HepG2 (cell line): Measurements from ENCODE around the gene NT5C. TPM values are rescaled to one million over a fixed set of nuclear protein-coding genes. Genes with fewer than 3 reads are reported as not detected.
A peak's percentile ranks its signal among the peaks of the same experiment; 100 is the strongest.

ENCODE experiments used
- CBX2 ChIP-seq, 2 experiments: fragments of 200-600 bp in 1 of 2; sonication (generic); formaldehyde crosslinking in 1 of 2; IDR thresholded peaks; 2 replicates each; pipeline versions ENCODE4 v1.7.0 to v1.8.1; 2018 to 2022; ENCODE audit warnings: low read depth in 2 of 2, low read length in 1 of 2, mild to moderate bottlenecking in 1 of 2, missing genetic modification reagents in 1 of 2
- CREB1 ChIP-seq, 2 experiments: fragments of 450-650 bp in 1 of 2; IDR thresholded peaks; 2 replicates each; pipeline ENCODE4 v1.6.1; 2016 to 2017; ENCODE audit warnings: control low read depth in 1 of 2, mild to moderate bottlenecking in 1 of 2, missing compliant biosample characterization in 1 of 2, missing genetic modification characterization in 1 of 2
- FOXK2 ChIP-seq: fragments of 450-650 bp; IDR thresholded peaks from 2 replicates; pipeline ENCODE4 v1.6.1; 2016
- FOXO1 ChIP-seq: sonication (generic); formaldehyde crosslinking; IDR thresholded peaks from 2 replicates; pipeline ENCODE4 v1.4.0; 2020; ENCODE audit warnings: missing genetic modification reagents
- HDAC1 ChIP-seq: sonication (generic); formaldehyde crosslinking; IDR thresholded peaks from 2 replicates; pipeline ENCODE4 v1.5.1; 2020; ENCODE audit warnings: mild to moderate bottlenecking, missing genetic modification reagents
- IRX3 ChIP-seq: sonication (generic); formaldehyde crosslinking; IDR thresholded peaks from 2 replicates; pipeline ENCODE4 v1.8.1; 2023; ENCODE audit warnings: mild to moderate bottlenecking, low read depth, missing genetic modification reagents, borderline replicate concordance
- JUND ChIP-seq: sonication (generic); formaldehyde crosslinking; IDR thresholded peaks from 2 replicates; pipeline ENCODE4 v1.8.0; 2022; ENCODE audit warnings: mild to moderate bottlenecking, missing genetic modification reagents
- KDM2A ChIP-seq: sonication (generic); formaldehyde crosslinking; IDR thresholded peaks from 2 replicates; pipeline ENCODE4 v1.4.0; 2020; ENCODE audit warnings: low read depth, missing genetic modification reagents, borderline replicate concordance
- KDM5B ChIP-seq: sonication (generic); formaldehyde crosslinking; IDR thresholded peaks from 2 replicates; pipeline ENCODE4 v1.4.0; 2020; ENCODE audit warnings: missing genetic modification reagents, mild to moderate bottlenecking, borderline replicate concordance
- KLF16 ChIP-seq, 2 experiments: sonication (generic) in 1 of 2; formaldehyde crosslinking in 1 of 2; IDR thresholded peaks; 2 replicates each; pipeline versions ENCODE4 v1.6.1 to v1.8.0; 2016 to 2023; ENCODE audit warnings: missing genetic modification reagents in 2 of 2, missing compliant biosample characterization in 1 of 2
- RARA ChIP-seq: IDR thresholded peaks from 2 replicates; pipeline ENCODE4 v1.6.1; 2016; ENCODE audit warnings: missing genetic modification reagents, missing compliant biosample characterization
- ZBTB26 ChIP-seq: IDR thresholded peaks from 2 replicates; pipeline ENCODE4 v1.6.1; 2016; ENCODE audit warnings: missing compliant biosample characterization, missing genetic modification reagents, borderline replicate concordance
- ZNF260 ChIP-seq: sonication (generic); formaldehyde crosslinking; IDR thresholded peaks from 2 replicates; pipeline ENCODE4 v1.4.0; 2020; ENCODE audit warnings: missing genetic modification reagents, low read depth, mild to moderate bottlenecking, borderline replicate concordance
- ZNF30 ChIP-seq: sonication (generic); formaldehyde crosslinking; IDR thresholded peaks from 2 replicates; pipeline ENCODE4 v1.5.0; 2020; ENCODE audit warnings: mild to moderate bottlenecking, missing genetic modification reagents
- ZNF431 ChIP-seq: sonication (generic); formaldehyde crosslinking; IDR thresholded peaks from 2 replicates; pipeline ENCODE4 v1.9.0; 2022; ENCODE audit warnings: missing genetic modification reagents, low read depth, mild to moderate bottlenecking, borderline replicate concordance
- ZNF572 ChIP-seq: sonication (generic); formaldehyde crosslinking; IDR thresholded peaks from 2 replicates; pipeline ENCODE4 v1.5.1; 2020; ENCODE audit warnings: mild to moderate bottlenecking, missing genetic modification reagents
- polyA plus RNA-seq, 8 experiments: library from polyadenylated mRNA; depleted of rRNA in 3 of 8; stranded (reverse) in 7 of 8; unstranded in 1 of 8; fragments of >200 nt; fragmentation: Illumina TruSeq in 4 of 8; extraction: Trizol in 4 of 8; gene quantifications; 2 replicates each; pipeline versions ENCODE4 v1.2.1 to v1.2.3, GENCODE V29; 2011 to 2016; ENCODE audit warnings: low read depth in 4 of 8, missing spikeins in 1 of 8, mixed read lengths in 1 of 8; ENCODE audit not compliant: insufficient read depth in 1 of 8
- total RNA-seq, 5 experiments: library from RNA; depleted of rRNA; stranded (reverse); fragments of >200 nt; fragmentation: Illumina TruSeq; extraction: Trizol; gene quantifications; 2 replicates each; pipeline ENCODE4 v1.2.3, GENCODE V29; 2016; ENCODE audit warnings: low read depth in 1 of 5
- TF ChIP-seq, protein P1 (sequence below): IDR thresholded peaks from 2 replicates; pipeline ENCODE4 v1.6.1; 2012; ENCODE audit warnings: inconsistent platforms
- TF ChIP-seq, protein P2 (sequence below): sonication (generic); formaldehyde crosslinking; IDR thresholded peaks from 2 replicates; pipeline ENCODE4 v1.5.0; 2020; ENCODE audit warnings: mild to moderate bottlenecking, missing genetic modification reagents, borderline replicate concordance
- TF ChIP-seq, protein P3 (sequence below): sonication (generic); formaldehyde crosslinking; IDR thresholded peaks from 2 replicates; pipeline ENCODE4 v1.5.1; 2020; ENCODE audit warnings: mild to moderate bottlenecking, missing genetic modification reagents, moderate library complexity

NT5C gene
- total and polyA plus RNA-seq, 2 of the 13 experiments (the other 11 are each of a cell fraction or from before 2014, with no cell fraction given), result 42.8 to 48.6 TPM

DNA sequence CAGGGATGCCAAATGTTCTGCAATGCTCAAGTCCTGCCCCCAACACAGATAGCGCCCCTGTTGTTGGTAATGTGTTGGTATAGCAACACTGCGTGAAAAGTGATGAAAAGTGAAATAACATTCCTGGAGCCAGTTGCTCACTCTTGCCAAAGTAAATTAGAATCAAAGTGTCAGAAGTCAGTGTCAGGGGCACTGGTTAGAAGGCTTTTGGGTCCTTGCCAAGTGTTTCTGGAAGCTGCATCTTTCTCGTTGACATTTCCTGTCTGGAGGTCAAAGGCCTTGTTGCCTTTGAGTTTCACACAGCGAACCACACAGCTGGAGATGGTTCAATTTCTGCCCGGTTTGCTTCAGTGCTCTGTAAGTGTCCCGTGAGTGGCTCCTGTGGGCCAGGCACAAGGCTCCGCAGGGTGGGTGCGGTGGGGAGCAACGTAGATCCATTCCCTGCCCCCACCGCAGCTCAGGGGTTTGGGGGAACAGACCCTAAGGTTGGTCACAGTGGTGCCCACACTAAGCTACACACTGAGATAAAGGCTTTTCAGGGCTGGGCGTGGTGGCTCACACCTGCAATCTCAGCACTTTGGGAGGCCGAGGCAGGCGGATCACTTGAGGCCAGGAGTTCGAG is 47.4 kb downstream of the NT5C start (continued):
- TF ChIP-seq ZBTB26 (CRISPR knock-in tag) (peak; percentile 98), KLF16 (CRISPR knock-in tag; IDR thresholded peaks at IDR 0.05) (peak in 1 of 2 experiments; percentile 87; a peak in 2 of 4 replicates), IRX3 (peak; percentile 57; the same call in 1 of the 2 replicates), ZNF30 (CRISPR knock-in tag) (no peak), ZNF431 (CRISPR knock-in tag) (no peak; the same call in 1 of the 2 replicates), JUND (0 out of 2 replicates have a peak, but pooled peaks have one; percentile 64), CBX2 (IDR thresholded peaks at IDR 0.05; ENCODE audit: low read depth, low read length) (no peak), CBX2 (CRISPR knock-in tag; IDR thresholded peaks at IDR 0.05; ENCODE audit: low read depth) (no peak), RARA (CRISPR knock-in tag) (peak; percentile 99), FOXK2 (peak; percentile 86), KDM2A (CRISPR knock-in tag) (peak; percentile 77; the same call in 1 of the 2 replicates), ZNF260 (no peak), ZNF572 (CRISPR knock-in tag) (no peak), HDAC1 (CRISPR knock-in tag) (peak; percentile 87), CREB1 (IDR thresholded peaks at IDR 0.05) (no peak), CREB1 (CRISPR knock-in tag; IDR thresholded peaks at IDR 0.05) (0 out of 2 replicates have a peak, but pooled peaks have one; percentile 26), FOXO1 (CRISPR knock-in tag) (peak; percentile 94), KDM5B (CRISPR knock-in tag) (peak; percentile 42; the same call in 1 of the 2 replicates)
- TF ChIP-seq, protein P1, sequence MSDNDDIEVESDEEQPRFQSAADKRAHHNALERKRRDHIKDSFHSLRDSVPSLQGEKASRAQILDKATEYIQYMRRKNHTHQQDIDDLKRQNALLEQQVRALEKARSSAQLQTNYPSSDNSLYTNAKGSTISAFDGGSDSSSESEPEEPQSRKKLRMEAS, result peak; percentile 34; the same call in 1 of the 2 replicates
- TF ChIP-seq, protein P2, sequence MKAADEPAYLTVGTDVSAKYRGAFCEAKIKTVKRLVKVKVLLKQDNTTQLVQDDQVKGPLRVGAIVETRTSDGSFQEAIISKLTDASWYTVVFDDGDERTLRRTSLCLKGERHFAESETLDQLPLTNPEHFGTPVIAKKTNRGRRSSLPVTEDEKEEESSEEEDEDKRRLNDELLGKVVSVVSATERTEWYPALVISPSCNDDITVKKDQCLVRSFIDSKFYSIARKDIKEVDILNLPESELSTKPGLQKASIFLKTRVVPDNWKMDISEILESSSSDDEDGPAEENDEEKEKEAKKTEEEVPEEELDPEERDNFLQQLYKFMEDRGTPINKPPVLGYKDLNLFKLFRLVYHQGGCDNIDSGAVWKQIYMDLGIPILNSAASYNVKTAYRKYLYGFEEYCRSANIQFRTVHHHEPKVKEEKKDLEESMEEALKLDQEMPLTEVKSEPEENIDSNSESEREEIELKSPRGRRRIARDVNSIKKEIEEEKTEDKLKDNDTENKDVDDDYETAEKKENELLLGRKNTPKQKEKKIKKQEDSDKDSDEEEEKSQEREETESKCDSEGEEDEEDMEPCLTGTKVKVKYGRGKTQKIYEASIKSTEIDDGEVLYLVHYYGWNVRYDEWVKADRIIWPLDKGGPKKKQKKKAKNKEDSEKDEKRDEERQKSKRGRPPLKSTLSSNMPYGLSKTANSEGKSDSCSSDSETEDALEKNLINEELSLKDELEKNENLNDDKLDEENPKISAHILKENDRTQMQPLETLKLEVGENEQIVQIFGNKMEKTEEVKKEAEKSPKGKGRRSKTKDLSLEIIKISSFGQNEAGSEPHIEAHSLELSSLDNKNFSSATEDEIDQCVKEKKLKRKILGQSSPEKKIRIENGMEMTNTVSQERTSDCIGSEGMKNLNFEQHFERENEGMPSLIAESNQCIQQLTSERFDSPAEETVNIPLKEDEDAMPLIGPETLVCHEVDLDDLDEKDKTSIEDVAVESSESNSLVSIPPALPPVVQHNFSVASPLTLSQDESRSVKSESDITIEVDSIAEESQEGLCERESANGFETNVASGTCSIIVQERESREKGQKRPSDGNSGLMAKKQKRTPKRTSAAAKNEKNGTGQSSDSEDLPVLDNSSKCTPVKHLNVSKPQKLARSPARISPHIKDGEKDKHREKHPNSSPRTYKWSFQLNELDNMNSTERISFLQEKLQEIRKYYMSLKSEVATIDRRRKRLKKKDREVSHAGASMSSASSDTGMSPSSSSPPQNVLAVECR (CRISPR knock-in tag), result peak; percentile 74; the same call in 1 of the 2 replicates
- TF ChIP-seq, protein P3, sequence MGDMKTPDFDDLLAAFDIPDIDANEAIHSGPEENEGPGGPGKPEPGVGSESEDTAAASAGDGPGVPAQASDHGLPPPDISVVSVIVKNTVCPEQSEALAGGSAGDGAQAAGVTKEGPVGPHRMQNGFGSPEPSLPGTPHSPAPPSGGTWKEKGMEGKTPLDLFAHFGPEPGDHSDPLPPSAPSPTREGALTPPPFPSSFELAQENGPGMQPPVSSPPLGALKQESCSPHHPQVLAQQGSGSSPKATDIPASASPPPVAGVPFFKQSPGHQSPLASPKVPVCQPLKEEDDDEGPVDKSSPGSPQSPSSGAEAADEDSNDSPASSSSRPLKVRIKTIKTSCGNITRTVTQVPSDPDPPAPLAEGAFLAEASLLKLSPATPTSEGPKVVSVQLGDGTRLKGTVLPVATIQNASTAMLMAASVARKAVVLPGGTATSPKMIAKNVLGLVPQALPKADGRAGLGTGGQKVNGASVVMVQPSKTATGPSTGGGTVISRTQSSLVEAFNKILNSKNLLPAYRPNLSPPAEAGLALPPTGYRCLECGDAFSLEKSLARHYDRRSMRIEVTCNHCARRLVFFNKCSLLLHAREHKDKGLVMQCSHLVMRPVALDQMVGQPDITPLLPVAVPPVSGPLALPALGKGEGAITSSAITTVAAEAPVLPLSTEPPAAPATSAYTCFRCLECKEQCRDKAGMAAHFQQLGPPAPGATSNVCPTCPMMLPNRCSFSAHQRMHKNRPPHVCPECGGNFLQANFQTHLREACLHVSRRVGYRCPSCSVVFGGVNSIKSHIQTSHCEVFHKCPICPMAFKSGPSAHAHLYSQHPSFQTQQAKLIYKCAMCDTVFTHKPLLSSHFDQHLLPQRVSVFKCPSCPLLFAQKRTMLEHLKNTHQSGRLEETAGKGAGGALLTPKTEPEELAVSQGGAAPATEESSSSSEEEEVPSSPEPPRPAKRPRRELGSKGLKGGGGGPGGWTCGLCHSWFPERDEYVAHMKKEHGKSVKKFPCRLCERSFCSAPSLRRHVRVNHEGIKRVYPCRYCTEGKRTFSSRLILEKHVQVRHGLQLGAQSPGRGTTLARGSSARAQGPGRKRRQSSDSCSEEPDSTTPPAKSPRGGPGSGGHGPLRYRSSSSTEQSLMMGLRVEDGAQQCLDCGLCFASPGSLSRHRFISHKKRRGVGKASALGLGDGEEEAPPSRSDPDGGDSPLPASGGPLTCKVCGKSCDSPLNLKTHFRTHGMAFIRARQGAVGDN (CRISPR knock-in tag), result peak; percentile 80
